HepG2 (cell line): ENCODE data around the gene VMO1. TPM values are rescaled to one million over a fixed set of nuclear protein-coding genes. Genes with fewer than 3 reads are reported as not detected.

Experiments
- BRD4 ChIP-seq: sonication (generic); formaldehyde crosslinking; IDR thresholded peaks from 2 replicates; pipeline ENCODE4 v1.4.0; 2020; ENCODE audit warnings: missing genetic modification reagents
- HHEX ChIP-seq: IDR thresholded peaks from 2 replicates; pipeline ENCODE4 v1.6.1; 2016; ENCODE audit warnings: control low read depth
- IKZF4 ChIP-seq: sonication (generic); formaldehyde crosslinking; IDR thresholded peaks from 2 replicates; pipeline ENCODE4 v1.5.1; 2020; ENCODE audit warnings: borderline replicate concordance, mild to moderate bottlenecking, low read depth, missing genetic modification reagents; ENCODE audit errors: not compliant biosample characterization
- KDM4B ChIP-seq: sonication (generic); formaldehyde crosslinking; IDR thresholded peaks from 2 replicates; pipeline ENCODE4 v1.4.0; 2020; ENCODE audit warnings: missing genetic modification reagents
- NFATC3 ChIP-seq: sonication (generic); formaldehyde crosslinking; IDR thresholded peaks from 2 replicates; pipeline ENCODE4 v1.5.1; 2020; ENCODE audit warnings: mild to moderate bottlenecking, missing genetic modification reagents
- NONO ChIP-seq, 2 experiments: fragments of 450-650 bp in 1 of 2; sonication (generic) in 1 of 2; formaldehyde crosslinking in 1 of 2; IDR thresholded peaks in 1 of 2; conservative IDR thresholded peaks in 1 of 2; 2 replicates each; pipeline versions ENCODE4 v1.6.1 to v1.8.0; 2017 to 2022; ENCODE audit warnings: mild to moderate bottlenecking in 1 of 2, missing genetic modification reagents in 1 of 2, moderate library complexity in 1 of 2
- RFXAP ChIP-seq: sonication (generic); formaldehyde crosslinking; IDR thresholded peaks from 2 replicates; pipeline ENCODE4 v1.4.0; 2020; ENCODE audit warnings: missing genetic modification reagents, borderline replicate concordance
- SOX13 ChIP-seq, 3 experiments: fragments of 450-650 bp in 1 of 3; sonication (generic) in 1 of 3; formaldehyde crosslinking in 1 of 3; IDR thresholded peaks in 2 of 3; conservative IDR thresholded peaks in 1 of 3; 2 replicates each; pipeline versions ENCODE4 v1.5.0 to v1.6.1; 2016 to 2020; ENCODE audit warnings: antibody characterized with exemption in 1 of 3, mild to moderate bottlenecking in 1 of 3, missing compliant biosample characterization in 1 of 3, missing genetic modification reagents in 1 of 3, moderate library complexity in 1 of 3
- ZFP90 ChIP-seq: sonication (generic); formaldehyde crosslinking; IDR thresholded peaks from 2 replicates; pipeline ENCODE4 v1.8.0; 2022; ENCODE audit warnings: missing genetic modification reagents, mild to moderate bottlenecking, inconsistent platforms, borderline replicate concordance
- ZNF20 ChIP-seq: sonication (generic); formaldehyde crosslinking; IDR thresholded peaks from 2 replicates; pipeline ENCODE4 v1.4.0; 2020; ENCODE audit warnings: mild to moderate bottlenecking, moderate library complexity, missing genetic modification reagents
- ZNF24 ChIP-seq: fragments of 450-650 bp; IDR thresholded peaks from 2 replicates; pipeline ENCODE4 v1.6.1; 2017; ENCODE audit warnings: antibody characterized with exemption, mild to moderate bottlenecking
- ZNF343 ChIP-seq: sonication (generic); formaldehyde crosslinking; IDR thresholded peaks from 2 replicates; pipeline ENCODE4 v1.4.0; 2020; ENCODE audit warnings: mild to moderate bottlenecking, missing genetic modification reagents
- ZNF678 ChIP-seq: sonication (generic); formaldehyde crosslinking; IDR thresholded peaks from 2 replicates; pipeline ENCODE4 v1.4.0; 2020; ENCODE audit warnings: mild to moderate bottlenecking, missing genetic modification reagents
- polyA plus RNA-seq, 8 experiments: library from polyadenylated mRNA; depleted of rRNA in 3 of 8; stranded (reverse) in 7 of 8; unstranded in 1 of 8; fragments of >200 nt; fragmentation: Illumina TruSeq in 4 of 8; extraction: Trizol in 4 of 8; gene quantifications; 2 replicates each; pipeline versions ENCODE4 v1.2.1 to v1.2.3, GENCODE V29; 2011 to 2016; ENCODE audit warnings: low read depth in 4 of 8, missing spikeins in 1 of 8, mixed read lengths in 1 of 8; ENCODE audit not compliant: insufficient read depth in 1 of 8
- total RNA-seq, 5 experiments: library from RNA; depleted of rRNA; stranded (reverse); fragments of >200 nt; fragmentation: Illumina TruSeq; extraction: Trizol; gene quantifications; 2 replicates each; pipeline ENCODE4 v1.2.3, GENCODE V29; 2016; ENCODE audit warnings: low read depth in 1 of 5
- TF ChIP-seq, protein P1 (sequence below), 2 experiments: IDR thresholded peaks; 2 replicates each; pipeline ENCODE4 v1.6.1; 2011 to 2012; ENCODE audit warnings: low read length in 2 of 2, borderline replicate concordance in 1 of 2, low read depth in 1 of 2, mild to moderate bottlenecking in 1 of 2, moderate library complexity in 1 of 2
- TF ChIP-seq, protein P2 (sequence below): sonication (generic); formaldehyde crosslinking; IDR thresholded peaks from 2 replicates; pipeline ENCODE4 v1.4.0; 2020; ENCODE audit warnings: missing genetic modification reagents
- TF ChIP-seq, protein P3 (sequence below): sonication (generic); formaldehyde crosslinking; IDR thresholded peaks from 2 replicates; pipeline ENCODE4 v1.8.0; 2022; ENCODE audit warnings: missing genetic modification reagents, mild to moderate bottlenecking, borderline replicate concordance
- TF ChIP-seq, protein P4 (sequence below): IDR thresholded peaks from 2 replicates; pipeline ENCODE4 v1.6.1; 2016; ENCODE audit warnings: missing compliant biosample characterization, missing genetic modification reagents, borderline replicate concordance
- TF ChIP-seq, protein P5 (sequence below): IDR thresholded peaks from 2 replicates; pipeline ENCODE4 v1.6.1; 2018; ENCODE audit warnings: missing genetic modification reagents

Gene VMO1
- total and polyA plus RNA-seq, 2 of the 13 experiments (the other 11 are each of a cell fraction or from before 2014, with no cell fraction given): not detected

DNA sequence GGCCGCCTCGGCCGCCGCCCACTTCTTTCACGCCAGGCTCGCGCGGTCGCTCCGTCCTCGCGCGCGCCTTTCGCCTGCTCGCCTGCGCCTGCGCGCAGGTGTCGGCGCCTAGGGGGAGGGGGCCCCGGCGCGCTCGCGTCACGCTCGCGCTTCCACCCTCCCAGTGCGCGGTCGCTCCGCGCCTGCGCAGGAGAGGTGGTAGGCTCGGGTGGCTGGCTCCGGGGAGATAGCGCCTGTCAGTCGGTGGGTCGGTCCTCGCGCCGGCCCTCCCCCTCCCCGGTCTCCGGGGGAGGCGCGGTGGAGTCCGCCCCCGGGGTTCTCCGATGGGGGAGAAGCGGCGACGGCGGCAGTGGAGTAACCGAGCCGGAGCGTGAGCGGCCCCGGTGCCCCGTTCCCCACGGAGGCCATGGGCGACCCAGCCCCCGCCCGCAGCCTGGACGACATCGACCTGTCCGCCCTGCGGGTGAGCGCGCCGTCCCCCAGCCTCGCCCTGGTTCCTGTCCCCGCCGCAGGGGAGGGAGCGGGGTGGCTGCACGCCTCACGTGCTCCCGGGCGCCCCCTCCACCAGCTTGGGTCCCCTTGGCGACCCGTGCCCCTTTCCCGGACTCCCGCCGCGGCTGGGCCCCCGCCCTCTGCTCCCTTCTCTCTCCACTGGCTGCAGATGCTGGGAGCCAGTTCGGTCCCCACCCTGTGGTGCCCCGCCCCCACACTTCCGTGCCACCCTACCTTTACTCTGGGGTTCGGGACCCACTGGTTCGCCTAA, 47.2 kb upstream of the VMO1 start, which contains the start of gene MINK1 (continued):
- peak; percentile 55; the same call in 1 of the 2 replicates for TF ChIP-seq RFXAP (CRISPR knock-in tag)
- peak; percentile 81 for TF ChIP-seq BRD4 (CRISPR knock-in tag)
- TF ChIP-seq, protein P1, sequence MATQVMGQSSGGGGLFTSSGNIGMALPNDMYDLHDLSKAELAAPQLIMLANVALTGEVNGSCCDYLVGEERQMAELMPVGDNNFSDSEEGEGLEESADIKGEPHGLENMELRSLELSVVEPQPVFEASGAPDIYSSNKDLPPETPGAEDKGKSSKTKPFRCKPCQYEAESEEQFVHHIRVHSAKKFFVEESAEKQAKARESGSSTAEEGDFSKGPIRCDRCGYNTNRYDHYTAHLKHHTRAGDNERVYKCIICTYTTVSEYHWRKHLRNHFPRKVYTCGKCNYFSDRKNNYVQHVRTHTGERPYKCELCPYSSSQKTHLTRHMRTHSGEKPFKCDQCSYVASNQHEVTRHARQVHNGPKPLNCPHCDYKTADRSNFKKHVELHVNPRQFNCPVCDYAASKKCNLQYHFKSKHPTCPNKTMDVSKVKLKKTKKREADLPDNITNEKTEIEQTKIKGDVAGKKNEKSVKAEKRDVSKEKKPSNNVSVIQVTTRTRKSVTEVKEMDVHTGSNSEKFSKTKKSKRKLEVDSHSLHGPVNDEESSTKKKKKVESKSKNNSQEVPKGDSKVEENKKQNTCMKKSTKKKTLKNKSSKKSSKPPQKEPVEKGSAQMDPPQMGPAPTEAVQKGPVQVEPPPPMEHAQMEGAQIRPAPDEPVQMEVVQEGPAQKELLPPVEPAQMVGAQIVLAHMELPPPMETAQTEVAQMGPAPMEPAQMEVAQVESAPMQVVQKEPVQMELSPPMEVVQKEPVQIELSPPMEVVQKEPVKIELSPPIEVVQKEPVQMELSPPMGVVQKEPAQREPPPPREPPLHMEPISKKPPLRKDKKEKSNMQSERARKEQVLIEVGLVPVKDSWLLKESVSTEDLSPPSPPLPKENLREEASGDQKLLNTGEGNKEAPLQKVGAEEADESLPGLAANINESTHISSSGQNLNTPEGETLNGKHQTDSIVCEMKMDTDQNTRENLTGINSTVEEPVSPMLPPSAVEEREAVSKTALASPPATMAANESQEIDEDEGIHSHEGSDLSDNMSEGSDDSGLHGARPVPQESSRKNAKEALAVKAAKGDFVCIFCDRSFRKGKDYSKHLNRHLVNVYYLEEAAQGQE (IDR thresholded peaks at IDR 0.05; ENCODE audit: borderline replicate concordance in 1 of 2, low read depth in 1 of 2, low read length in 2 of 2): no peak
- TF ChIP-seq ZNF24: no peak
- TF ChIP-seq, protein P2, sequence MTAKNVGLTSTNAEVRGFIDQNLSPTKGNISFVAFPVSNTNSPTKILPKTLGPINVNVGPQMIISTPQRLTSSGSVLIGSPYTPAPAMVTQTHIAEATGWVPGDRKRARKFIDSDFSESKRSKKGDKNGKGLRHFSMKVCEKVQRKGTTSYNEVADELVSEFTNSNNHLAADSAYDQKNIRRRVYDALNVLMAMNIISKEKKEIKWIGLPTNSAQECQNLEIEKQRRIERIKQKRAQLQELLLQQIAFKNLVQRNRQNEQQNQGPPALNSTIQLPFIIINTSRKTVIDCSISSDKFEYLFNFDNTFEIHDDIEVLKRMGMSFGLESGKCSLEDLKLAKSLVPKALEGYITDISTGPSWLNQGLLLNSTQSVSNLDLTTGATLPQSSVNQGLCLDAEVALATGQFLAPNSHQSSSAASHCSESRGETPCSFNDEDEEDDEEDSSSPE: peak; percentile 44; the same call in 1 of the 2 replicates
- 0 out of 2 replicates have a peak, but pooled peaks have one; percentile 43 for TF ChIP-seq NFATC3 (CRISPR knock-in tag)
- TF ChIP-seq, protein P3, sequence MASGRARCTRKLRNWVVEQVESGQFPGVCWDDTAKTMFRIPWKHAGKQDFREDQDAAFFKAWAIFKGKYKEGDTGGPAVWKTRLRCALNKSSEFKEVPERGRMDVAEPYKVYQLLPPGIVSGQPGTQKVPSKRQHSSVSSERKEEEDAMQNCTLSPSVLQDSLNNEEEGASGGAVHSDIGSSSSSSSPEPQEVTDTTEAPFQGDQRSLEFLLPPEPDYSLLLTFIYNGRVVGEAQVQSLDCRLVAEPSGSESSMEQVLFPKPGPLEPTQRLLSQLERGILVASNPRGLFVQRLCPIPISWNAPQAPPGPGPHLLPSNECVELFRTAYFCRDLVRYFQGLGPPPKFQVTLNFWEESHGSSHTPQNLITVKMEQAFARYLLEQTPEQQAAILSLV (CRISPR knock-in tag): peak; percentile 61; the same call in 1 of the 2 replicates
- peak; percentile 58 for TF ChIP-seq IKZF4 (CRISPR knock-in tag)
- TF ChIP-seq ZNF20: 0 out of 2 replicates have a peak, but pooled peaks have one; percentile 29
- no peak for TF ChIP-seq NONO (IDR thresholded peaks at IDR 0.05)
- 0 out of 2 replicates have a peak, but pooled peaks have one; percentile 15 for TF ChIP-seq NONO (CRISPR knock-in tag; conservative IDR thresholded peaks at IDR 0.05)
- TF ChIP-seq SOX13 (IDR thresholded peaks at IDR 0.05): no peak
- TF ChIP-seq SOX13 (CRISPR knock-in tag; conservative IDR thresholded peaks at IDR 0.05 in 1 of 2, IDR thresholded peaks at IDR 0.05 in 1 of 2): peak in 1 of 2 experiments; percentile 29; a peak in 1 of 4 replicates
- TF ChIP-seq KDM4B (CRISPR knock-in tag): 0 out of 2 replicates have a peak, but pooled peaks have one; percentile 48
- TF ChIP-seq, protein P4, sequence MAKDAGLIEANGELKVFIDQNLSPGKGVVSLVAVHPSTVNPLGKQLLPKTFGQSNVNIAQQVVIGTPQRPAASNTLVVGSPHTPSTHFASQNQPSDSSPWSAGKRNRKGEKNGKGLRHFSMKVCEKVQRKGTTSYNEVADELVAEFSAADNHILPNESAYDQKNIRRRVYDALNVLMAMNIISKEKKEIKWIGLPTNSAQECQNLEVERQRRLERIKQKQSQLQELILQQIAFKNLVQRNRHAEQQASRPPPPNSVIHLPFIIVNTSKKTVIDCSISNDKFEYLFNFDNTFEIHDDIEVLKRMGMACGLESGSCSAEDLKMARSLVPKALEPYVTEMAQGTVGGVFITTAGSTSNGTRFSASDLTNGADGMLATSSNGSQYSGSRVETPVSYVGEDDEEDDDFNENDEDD (CRISPR knock-in tag): peak; percentile 79; the same call in 1 of the 2 replicates
- 0 out of 2 replicates have a peak, but pooled peaks have one; percentile 50 for TF ChIP-seq ZFP90 (CRISPR knock-in tag)
- 0 out of 2 replicates have a peak, but pooled peaks have one; percentile 58 for TF ChIP-seq ZNF343
- TF ChIP-seq, protein P5, sequence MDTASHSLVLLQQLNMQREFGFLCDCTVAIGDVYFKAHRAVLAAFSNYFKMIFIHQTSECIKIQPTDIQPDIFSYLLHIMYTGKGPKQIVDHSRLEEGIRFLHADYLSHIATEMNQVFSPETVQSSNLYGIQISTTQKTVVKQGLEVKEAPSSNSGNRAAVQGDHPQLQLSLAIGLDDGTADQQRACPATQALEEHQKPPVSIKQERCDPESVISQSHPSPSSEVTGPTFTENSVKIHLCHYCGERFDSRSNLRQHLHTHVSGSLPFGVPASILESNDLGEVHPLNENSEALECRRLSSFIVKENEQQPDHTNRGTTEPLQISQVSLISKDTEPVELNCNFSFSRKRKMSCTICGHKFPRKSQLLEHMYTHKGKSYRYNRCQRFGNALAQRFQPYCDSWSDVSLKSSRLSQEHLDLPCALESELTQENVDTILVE (CRISPR knock-in tag): peak; percentile 60; the same call in 1 of the 2 replicates
- no peak for TF ChIP-seq HHEX (CRISPR knock-in tag)
- no peak for TF ChIP-seq ZNF678
